ENCODE data around the gene COIL. TPM values are rescaled to one million over a fixed set of nuclear protein-coding genes. Genes with fewer than 3 reads are reported as not detected.
"Not testable (repeated sequence)": the region's sequence is repeated elsewhere in the genome, so short reads cannot be mapped to it uniquely, and the experiment has no call there.

The COIL gene, protein sequence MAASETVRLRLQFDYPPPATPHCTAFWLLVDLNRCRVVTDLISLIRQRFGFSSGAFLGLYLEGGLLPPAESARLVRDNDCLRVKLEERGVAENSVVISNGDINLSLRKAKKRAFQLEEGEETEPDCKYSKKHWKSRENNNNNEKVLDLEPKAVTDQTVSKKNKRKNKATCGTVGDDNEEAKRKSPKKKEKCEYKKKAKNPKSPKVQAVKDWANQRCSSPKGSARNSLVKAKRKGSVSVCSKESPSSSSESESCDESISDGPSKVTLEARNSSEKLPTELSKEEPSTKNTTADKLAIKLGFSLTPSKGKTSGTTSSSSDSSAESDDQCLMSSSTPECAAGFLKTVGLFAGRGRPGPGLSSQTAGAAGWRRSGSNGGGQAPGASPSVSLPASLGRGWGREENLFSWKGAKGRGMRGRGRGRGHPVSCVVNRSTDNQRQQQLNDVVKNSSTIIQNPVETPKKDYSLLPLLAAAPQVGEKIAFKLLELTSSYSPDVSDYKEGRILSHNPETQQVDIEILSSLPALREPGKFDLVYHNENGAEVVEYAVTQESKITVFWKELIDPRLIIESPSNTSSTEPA
- 17.4 TPM for total RNA-seq

DNA sequence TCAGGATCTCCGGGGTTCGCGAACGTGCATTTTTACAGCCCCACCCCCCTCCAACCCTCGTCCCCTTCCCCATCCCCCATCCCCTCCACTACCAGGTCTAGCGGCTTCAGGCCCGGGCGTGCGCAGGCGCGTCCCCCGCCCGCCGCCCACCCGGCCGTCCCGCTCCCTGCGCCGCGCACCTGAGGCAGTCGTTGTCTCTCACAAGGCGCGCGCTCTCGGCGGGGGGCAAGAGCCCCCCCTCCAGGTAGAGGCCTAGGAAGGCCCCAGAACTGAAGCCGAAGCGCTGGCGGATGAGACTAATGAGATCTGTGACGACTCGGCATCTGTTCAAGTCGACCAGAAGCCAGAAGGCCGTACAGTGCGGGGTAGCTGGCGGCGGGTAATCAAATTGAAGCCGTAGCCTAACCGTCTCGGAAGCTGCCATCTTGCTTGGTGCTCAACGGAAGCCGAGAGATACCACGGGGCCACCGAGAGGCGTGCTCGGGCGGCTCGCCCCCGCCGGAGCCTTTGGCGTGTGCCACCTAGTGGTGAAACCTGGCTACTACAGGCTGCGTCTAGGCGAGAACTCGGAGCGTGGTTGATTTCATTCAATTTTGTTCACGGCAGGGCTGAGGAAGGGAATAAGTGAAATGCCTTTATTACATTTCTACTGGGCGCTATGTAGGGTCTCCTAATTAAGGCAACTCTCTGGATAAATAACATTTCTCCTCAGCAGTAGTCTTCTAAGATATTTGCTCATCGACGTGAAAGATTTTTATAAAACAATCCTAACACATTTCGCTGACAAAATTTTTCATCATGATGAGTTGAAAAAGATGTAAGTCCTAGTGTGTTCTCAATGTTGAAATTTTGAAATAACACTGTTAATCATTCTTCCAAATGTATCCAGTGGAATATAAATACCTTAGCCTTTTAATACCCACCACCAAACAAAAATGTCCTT lies at the start of gene COIL:
COIL (minus strand) TSS at position 455 of the 943 bp plus-strand sequence; CDS start at position 424, 31 bp downstream.
- DNase-seq, result peak; percentile 96

DNA sequence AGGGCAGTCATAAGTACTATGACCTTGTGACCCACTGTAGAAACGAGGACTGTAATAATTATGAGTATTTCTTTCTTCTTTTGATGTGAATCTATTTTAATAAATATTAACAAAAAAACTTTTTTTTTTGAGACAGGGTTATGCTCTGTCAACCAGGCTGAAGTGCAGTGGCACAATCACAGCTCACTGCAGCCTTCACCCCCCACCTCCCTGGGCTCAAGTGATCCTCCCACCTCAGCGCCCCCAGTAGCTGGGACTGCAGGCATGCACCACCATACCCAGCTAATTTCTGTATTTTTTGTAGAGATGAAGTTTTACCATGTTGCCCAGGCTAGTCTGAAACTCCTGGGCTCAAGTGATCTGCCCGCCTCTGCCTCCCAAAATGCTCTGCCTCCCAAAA lies 49.6 kb upstream of the COIL start:
- DNase-seq, result no peak

DNA sequence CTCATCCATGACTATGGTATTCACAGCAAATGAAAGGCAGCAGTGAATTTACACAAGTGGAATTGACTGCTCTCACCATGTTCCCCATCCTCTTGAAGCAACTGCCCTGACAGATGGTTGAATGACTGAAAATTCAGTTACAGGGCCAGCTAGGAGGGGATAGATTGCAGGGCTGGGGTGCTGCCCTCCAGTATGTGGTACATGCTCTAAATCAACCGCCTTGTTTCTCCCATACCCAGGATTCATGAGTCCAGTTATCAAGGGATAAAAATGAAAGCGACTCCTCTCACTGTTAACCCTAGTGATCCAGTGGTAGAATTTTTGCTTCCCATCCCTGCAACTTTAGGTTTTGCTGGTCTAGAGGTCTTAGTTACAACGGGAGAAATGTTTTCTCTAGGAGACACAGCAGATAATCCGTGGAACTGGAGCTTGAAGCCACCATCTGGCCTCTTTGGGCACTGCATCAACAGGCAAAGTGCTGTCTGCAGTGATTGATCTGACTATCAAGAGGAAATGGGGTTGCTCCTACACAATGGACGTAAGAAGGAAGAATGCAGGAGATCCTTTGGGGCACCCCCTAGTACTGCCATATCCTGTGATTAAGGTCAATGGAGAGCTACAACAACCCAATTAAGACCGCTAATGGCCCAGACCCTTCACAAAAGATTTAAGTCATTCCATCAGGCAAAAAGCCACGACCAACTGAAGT lies 49.0 kb upstream of the COIL start:
- DNase-seq, result peak; percentile 51

DNA sequence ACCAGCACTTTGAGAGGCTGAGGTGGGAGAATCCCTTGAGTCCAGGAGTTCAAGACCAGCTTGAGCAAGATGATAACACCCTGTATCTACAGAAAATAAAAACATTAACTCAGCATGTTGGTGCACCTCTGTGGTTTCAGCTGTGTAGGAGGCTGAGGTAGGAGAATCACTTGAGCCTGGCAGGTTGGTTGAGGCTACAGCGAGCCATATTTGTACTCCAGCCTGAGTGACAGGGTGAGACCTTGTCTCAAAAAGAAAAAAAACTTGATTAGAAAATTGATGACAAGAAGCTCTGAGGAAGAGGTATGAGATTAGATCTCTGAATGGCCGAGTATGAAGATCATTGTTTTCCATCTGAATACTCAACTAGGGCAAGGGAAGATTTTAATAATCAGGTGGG lies 48.1 kb upstream of the COIL start:
- DNase-seq, result no peak

DNA sequence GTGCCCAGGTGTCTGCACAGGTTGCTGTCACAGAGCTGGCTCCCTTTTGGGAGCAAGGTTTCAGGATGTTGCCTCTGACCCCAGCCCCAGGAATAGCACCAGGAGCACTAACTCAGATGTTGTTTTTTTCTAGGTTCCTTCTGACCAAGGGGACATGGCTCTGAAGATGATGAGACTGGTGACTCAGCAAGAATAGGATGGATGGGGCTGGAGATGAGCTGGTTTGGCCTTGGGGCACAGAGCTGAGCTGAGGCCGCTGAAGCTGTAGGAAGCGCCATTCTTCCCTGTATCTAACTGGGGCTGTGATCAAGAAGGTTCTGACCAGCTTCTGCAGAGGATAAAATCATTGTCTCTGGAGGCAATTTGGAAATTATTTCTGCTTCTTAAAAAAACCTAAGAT lies 45.2 kb upstream of the COIL start:
- DNase-seq, result no peak

DNA sequence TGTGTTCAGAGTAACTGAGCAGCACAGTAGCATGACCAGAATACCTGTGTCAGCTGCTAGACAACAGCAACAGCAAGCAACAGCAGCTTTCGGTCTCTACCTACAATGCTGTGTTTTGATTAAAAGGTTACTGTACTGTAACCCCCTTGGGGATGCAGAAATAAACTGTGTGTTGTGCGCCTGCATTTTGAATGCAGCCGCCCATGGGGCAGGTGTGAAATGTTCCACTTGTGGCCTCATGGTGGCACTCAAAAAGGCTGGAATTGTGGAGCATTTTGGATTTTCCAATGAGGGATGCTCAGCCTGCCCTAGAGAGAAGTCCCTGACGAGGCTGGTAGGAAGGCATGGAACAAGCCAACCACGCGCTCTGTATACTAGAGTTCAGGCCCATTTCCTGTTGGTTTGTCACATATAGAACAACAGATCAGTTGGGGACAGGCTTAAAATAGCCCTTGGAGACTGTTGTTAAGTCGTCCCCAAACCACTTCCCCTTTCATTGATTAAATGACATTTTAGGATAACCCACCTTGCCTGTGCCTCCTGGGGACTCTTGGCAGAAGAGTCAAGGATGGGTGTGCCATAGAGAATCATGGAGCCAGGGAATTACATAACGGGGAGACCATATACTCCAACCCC lies 44.2 kb upstream of the COIL start:
- no peak for DNase-seq

DNA sequence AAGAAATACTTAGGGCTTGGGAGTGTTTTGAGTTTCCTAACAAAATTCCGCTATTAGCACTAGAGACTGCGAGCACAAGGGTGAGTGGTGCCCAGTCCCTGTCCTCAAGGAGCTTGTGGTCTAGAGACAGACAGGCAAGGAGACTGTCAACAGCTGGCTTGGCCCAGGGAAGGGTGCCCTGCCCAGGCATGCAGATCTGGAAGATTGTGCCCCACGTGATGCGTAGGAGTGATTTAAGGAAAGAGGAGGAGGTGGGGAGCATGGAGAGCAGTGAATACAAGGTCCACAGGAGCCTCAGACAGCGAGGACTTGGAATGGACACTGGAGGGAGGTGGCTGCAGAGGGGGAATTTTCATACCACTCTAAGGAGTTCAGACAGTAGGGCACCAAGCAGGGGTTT lies 42.1 kb upstream of the COIL start:
- DNase-seq, result no peak

DNA sequence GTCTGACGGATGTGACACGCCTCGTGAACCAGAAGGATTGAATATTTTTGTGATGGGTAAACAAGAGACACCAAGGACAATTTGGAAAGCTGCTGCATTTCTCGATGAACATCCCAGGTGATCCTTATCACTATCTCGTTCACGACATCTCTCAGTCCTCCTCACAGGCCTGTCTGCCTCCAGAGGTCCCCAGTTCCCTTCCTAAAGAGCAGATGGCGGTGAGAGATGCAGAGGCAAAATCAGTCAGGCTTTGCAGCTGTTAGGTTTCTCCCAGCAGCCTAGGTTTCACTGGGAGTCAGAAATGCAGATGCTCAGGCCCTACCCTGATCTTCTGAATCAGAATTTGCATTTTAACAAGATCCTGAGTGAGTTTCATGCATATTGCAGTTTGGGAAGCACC lies 40.7 kb upstream of the COIL start:
- peak; percentile 23 for DNase-seq

DNA sequence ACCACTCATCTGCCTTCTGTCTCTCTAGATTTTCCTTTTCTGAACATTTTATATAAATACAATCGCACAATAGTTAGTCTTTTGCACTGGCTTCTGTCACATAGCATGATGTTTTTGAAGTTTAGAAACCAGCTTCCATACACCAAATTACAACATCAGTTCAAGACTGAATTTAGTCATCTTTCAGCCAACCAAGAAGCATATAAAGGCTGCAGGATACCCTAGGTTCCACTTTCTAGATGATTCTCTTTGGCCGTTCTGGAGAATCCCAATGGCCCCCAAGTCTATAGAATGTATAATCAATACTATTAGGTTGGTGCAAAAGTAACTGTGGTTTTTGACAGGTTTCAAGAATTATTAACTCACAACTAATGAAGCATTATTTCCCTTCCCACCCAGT lies 36.5 kb upstream of the COIL start:
- DNase-seq, result no peak

DNA sequence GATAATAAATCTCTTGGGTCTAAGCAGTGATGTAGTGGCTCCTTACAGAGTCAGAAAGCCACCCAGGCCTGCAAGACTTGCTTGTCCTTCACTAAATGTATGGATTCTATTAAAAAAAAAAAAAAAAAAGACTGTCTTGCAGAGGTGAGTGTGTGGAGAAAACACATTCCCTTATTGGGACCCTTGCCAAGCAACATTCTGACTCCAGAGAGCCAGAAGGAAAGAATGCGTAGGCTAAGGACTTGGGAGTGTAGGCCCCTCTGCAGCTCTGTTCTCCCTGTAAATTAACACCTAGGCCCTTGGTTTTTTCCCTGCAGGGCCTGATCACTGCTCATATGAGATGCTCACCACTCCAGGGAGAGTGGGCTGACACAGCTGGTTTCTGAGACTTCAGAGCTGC lies 34.9 kb upstream of the COIL start:
- DNase-seq, result peak; percentile 63

DNA sequence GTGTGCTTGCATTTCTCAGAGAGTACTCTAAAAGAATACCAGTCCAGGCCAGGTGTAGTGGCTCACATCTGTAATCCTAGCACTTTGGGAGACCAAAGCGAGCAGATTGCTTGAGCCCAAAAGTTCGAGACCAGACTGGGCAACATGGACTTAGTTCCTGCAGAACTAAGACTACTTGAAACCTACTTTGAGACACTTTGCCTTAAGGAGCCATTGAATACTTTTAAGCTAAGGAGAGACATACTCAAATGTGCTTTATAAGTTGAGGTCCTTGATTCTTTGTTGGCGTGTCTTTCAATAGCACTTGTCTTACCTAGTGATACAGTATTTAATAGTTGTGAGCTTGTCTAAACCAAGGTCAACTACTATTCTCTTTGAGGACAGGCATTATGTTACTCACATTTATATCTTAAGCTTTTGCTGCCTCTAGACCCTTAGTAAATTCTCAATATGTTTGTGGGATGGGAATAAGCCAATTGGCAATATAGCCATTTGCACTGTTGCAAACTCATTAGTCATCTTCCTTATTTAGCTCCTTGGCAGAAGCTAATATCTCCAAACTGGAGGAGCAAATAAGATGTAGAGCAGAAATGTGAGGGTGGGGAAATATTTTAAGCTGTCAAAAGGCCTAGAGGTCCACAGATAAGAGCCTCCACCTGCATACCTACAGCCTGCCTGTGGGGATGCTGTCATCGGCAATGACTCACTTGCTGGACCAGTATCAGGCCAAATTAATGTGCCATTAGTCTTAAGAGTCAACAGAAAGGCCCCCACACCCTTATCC lies 33.4 kb upstream of the COIL start:
- no peak for DNase-seq

DNA sequence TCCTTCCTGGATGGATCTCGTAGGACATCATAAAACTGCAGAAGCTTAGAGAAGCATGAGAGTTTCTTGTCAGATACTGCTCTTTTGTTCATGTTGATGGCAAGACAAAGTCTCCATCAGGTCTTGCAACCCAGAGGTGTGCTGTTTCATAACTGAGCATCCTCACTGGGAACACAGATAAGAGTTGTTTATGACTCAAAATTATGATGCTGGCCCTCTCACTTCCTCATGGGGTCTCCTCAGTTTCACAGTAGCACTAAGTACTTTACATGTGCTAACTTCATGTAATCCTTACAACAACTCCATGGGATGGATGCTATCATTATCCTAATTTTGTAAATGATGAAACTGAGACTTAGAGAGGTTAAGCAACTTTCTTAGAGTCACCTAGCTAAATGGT lies 31.5 kb upstream of the COIL start:
- no peak for DNase-seq

DNA sequence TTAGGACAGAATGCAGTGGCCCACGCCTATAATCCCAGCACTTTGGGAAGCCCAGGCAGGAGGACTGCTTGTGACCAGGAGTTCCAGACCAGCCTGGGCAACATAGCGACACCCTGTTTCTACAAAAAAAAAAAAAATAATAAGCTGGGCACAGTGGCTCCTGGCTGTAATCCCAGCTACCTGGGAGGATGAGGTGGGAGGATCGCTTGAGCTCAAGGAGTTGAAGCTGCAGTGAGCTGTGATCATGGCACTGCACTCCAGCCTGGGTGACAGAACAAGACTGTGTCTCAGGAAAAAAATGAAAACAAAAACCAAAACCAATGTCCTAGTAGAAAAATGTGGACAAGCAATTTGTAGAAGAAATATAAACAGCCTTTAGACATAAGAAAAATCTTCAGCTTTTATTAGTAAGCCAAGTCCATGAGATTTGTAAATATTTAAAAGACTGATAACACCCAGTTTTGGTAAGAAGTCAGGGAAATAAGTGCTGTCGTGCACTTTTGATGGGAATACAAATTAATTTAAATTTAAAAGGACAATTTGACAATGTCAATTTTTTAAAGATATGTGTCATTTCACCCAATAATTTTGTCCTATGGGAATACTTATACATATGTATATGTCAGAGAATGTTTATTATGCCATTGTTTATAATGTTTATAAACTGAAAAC lies 28.2 kb upstream of the COIL start:
- no peak for DNase-seq

DNA sequence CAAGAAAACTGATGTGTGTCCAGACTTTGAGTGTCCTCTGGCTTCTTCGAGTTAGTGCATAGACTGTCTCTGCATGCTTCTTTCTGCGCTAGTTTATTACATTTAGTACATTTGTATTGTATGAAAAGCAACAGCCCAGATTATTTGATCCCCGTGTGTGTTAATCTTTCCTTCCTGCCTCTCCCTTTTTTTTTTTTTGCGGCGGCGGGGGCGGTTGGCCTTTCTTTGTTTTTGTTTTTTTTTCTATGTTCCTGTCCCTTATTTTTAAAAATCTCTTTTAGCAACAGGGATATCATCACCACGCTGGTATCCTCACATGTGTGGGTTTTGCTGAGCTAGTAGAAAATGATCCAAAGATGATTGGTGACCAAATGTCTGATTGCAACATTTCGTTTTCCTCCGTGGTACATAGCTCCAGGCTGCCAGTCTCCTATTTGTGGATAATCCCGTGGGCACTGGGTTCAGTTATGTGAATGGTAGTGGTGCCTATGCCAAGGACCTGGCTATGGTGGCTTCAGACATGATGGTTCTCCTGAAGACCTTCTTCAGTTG lies 26.5 kb upstream of the COIL start:
- no peak for DNase-seq

DNA sequence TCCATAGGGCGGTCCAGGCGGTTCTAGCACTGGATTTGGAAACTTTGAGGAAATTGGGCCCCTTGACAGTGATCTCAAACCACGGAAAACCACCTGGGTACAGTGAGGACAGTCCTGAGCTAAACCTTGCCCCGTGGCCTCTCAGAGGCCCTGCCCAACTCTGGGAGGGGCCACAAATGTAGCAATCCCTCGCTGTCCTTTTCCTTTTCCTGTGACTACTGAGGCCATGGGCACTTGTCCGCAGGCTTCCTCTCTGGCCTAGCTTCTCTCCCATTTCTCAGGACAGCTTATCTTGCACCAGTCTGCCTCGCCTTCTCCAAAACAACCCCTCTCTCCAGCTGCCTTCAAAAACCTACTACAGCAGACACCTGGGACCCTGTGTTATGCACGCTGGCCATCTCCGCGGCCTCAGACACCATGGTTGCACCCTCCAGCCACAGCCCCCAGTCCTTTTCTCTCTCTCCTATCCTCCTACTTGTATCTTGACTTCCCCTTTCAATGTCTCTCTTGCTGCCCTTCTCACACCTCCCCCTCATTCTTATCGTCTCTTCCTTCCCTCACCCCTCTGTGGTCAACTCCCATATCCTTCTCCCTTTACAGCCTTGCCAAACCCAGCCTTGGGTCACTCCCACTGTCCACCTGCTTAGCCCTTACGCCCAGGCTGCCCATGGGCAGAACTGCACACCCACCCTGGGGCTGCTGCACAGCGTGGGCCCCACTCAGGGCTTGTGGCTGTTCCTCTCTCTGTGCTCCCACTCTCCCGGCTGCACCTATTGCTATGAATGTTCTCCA lies 24.7 kb upstream of the COIL start:
- no peak for DNase-seq

DNA sequence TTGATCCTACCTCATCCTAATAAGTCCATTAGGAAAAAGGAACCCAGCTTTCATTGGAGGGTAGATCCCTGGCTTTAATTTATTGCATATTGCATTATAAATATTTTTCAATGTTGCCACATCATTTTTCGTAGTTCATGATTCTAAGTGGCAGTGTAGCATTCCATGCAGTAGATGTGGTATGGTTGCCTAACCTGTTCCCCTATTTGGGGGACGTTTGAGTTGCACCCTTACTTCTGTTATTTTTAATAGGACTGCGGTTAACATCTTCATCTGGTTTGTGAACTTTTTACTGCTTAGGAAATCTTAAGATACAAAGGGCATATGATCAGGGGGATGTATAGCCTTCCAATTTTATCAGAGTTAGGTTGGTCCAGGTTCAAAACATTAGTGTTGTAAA lies 22.5 kb upstream of the COIL start:
- DNase-seq, result no peak

DNA sequence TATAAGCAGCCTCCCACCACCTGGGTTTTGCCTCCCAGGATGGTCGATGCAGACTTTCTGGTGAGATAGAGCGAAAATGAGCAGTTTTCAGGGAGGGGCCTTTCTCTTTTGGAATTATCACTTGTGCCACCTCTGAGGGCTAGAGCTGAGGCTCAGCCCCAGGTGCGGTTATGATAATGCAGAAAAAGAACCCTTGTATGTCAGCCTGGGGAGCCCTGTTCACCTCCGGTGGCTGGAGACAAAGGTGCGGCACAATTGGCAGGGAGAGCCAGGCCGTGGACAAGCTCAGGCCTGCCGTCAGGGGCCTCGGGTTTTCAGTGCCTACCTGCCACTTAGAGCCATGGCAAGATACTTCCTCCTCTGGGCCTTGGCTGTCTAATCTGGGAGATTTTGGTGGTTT lies 21.5 kb upstream of the COIL start:
- no peak for DNase-seq

DNA sequence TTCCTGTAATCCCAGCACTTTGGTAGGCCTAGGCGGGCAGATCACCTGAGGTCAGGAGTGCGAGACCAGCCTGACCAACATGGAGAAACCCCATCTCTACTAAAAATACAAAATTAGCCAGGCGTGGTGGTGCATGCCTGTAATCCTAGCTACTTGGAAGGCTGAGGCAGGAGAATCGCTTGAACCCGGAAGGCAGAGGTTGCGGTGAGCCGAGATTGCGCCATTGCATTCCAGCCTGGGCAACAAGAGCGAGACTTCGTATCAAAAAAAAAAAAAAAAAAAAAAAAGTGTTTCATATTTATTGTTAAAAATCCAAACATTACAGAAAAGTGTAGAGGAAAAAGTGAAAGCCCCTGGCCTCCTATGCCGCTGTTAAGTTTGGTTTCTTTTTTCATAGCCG lies 19.7 kb upstream of the COIL start:
- not testable (repeated sequence) for DNase-seq

DNA sequence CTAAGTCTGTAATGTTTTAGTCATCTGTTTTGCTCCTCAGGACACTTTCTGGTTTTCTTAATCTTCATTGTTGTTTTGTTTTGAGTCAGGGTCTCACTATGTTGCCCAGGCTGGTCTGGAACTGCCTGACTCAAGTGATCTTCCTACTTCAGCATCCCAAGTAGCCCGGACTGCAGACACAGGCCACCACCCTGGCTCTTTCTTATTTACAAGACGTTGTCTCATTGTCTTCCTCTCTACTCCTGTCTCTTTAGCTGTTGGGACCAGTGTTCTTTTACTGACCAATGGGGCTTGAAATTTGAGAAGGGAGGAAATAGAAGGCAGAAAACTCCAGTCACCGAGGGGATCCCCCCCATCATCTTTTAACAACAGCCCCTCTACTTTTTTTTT lies 18.2 kb upstream of the COIL start:
- DNase-seq, result no peak

Measured in tongue (tissue), 2 donors.